Cardiac fibroblast (primary cell): Measurements from ENCODE around the gene FGF22.

Experiments used
- DNase-seq, 2 donors: peaks; one replicate each; pipeline versions ENCODE4 v3.0.0 to v3.0.0-alpha.2; 2010; ENCODE audit warnings: low read depth in 2 of 2
- H3K4me3 ChIP-seq, 2 donors: replicated peaks in 1 of 2; 1 replicate in 1 of 2; 2 replicates in 1 of 2; pipeline ENCODE4 v1.5.1; 2011; ENCODE audit warnings: low read depth in 2 of 2, low read length in 2 of 2, mild to moderate bottlenecking in 2 of 2, moderate library complexity in 1 of 2
- TF ChIP-seq, protein P1 (sequence below): IDR thresholded peaks from one replicate; pipeline ENCODE4 v1.5.1; 2011; ENCODE audit warnings: low read depth, mild to moderate bottlenecking, low read length, inconsistent platforms

Gene FGF22

DNA sequence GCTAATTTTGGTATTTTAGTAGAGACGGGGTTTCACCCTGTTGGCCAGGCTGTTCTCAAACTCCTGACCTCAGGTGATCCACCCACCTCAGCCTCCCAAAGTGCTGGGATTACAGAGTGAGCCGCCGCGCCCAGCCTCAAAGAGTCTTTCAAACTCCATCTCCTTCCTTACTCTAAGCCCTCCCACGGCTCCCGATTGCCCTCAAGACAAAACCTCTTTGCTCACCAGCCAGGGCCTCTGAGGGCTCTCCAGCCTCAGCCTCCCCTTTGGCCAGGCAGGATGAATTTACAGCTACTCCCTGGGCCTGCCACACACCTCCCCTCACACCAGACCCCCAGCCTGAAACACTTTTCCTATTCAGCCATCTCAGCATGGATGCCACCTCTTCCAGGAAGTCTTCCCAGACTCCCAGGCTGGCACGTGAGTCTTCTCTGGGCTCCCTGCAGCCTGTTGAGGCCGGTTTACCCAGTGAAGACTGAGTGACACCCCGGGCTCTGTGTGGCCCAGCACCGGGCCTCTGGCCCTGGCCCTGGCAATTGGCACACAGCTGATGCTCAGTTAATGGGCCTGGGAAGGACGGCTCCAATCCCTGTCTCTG is 48.0 kb downstream of the FGF22 start:
- DNase-seq, result no peak
- TF ChIP-seq, protein P1, sequence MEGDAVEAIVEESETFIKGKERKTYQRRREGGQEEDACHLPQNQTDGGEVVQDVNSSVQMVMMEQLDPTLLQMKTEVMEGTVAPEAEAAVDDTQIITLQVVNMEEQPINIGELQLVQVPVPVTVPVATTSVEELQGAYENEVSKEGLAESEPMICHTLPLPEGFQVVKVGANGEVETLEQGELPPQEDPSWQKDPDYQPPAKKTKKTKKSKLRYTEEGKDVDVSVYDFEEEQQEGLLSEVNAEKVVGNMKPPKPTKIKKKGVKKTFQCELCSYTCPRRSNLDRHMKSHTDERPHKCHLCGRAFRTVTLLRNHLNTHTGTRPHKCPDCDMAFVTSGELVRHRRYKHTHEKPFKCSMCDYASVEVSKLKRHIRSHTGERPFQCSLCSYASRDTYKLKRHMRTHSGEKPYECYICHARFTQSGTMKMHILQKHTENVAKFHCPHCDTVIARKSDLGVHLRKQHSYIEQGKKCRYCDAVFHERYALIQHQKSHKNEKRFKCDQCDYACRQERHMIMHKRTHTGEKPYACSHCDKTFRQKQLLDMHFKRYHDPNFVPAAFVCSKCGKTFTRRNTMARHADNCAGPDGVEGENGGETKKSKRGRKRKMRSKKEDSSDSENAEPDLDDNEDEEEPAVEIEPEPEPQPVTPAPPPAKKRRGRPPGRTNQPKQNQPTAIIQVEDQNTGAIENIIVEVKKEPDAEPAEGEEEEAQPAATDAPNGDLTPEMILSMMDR, result no peak
- no peak overlapping the region for H3K4me3 ChIP-seq

GRCh38 chr19:688214-688613 is 48.5 kb downstream of the FGF22 start:
- DNase-seq, result peak in 1 of 2 donors; percentile 26
- TF ChIP-seq, protein P1, result no peak
- no peak overlapping the region for H3K4me3 ChIP-seq

DNA sequence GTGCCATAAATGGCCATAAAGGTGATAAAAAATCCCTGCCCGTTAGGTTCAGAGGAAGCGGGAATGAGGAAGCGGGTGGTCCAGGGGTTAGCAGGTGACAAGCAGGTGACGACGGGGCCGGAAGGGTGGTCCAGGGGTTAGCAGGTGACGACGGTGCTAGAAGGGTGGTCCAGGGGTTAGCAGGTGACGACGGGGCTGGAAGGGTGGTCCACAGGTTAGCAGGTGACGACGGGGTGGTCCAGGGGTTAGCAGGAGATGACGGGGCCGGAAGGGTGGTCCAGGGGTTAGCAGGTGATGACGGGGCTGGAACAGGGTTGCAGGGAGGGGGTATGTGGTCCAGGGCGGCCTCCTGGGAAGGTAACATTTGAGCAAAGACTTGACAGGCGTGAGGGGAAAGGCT is 49.3 kb downstream of the FGF22 start:
- H3K4me3 ChIP-seq, result no peak overlapping the region
- no peak for DNase-seq
- TF ChIP-seq, protein P1, result no peak

- no peak for DNase-seq
- TF ChIP-seq, protein P1, result no peak
- no peak overlapping the region for H3K4me3 ChIP-seq
Measured at GRCh38 chr19:690203-690602, 50.5 kb downstream of the FGF22 start.
